GM06990 (cell line): ENCODE measurements around the gene TMEM207.
"Not testable (repeated sequence)": the region's sequence is repeated elsewhere in the genome, so short reads cannot be mapped to it uniquely, and the experiment has no call there.

Source experiments
- DNase-seq: peaks from one replicate; pipeline ENCODE4 v3.0.0-alpha.2; 2011; ENCODE audit not compliant: insufficient read length; ENCODE audit errors: extremely low read depth
- H3K27me3 ChIP-seq: replicated peaks from 2 replicates; pipeline ENCODE4 v1.6.0; 2011; ENCODE audit warnings: low read length; ENCODE audit not compliant: control insufficient read depth, insufficient read depth
- H3K36me3 ChIP-seq: 2 replicates; pipeline ENCODE4 v1.5.1; 2011; ENCODE audit warnings: low read length; ENCODE audit not compliant: control insufficient read depth, insufficient read depth
- H3K4me3 ChIP-seq: replicated peaks from 2 replicates; pipeline ENCODE4 v1.5.1; 2011; ENCODE audit warnings: low read depth, mild to moderate bottlenecking, control low read depth, low read length
- TF ChIP-seq, protein P1 (sequence below): IDR thresholded peaks from 2 replicates; pipeline ENCODE4 v1.5.1; 2011; ENCODE audit warnings: low read length, control low read depth, mild to moderate bottlenecking, inconsistent platforms; ENCODE audit not compliant: insufficient read depth, poor library complexity, severe bottlenecking

The TMEM207 gene

DNA sequence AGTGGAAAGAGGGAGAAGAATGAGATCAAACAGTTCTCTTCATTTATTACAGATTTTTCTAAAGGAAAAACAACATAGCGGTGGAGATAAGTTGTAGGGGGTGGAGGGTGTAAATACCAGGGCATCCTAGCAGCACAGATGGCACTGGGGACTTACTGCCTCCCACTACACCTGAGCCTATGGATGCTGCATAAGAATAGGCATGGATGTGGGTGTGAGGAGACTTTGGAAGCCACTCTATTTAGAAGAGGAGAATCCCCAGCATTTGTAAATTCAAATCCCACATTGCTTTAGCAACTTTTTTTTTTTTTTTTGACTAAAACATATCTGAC lies 36.8 kb upstream of the TMEM207 start:
- Histone ChIP-seq H3K36me3 (no peaks in the 10 kb centered on the region), H3K4me3 (no peak overlapping the region), H3K27me3 (no peaks in the 10 kb centered on the region)
- TF ChIP-seq, protein P1, sequence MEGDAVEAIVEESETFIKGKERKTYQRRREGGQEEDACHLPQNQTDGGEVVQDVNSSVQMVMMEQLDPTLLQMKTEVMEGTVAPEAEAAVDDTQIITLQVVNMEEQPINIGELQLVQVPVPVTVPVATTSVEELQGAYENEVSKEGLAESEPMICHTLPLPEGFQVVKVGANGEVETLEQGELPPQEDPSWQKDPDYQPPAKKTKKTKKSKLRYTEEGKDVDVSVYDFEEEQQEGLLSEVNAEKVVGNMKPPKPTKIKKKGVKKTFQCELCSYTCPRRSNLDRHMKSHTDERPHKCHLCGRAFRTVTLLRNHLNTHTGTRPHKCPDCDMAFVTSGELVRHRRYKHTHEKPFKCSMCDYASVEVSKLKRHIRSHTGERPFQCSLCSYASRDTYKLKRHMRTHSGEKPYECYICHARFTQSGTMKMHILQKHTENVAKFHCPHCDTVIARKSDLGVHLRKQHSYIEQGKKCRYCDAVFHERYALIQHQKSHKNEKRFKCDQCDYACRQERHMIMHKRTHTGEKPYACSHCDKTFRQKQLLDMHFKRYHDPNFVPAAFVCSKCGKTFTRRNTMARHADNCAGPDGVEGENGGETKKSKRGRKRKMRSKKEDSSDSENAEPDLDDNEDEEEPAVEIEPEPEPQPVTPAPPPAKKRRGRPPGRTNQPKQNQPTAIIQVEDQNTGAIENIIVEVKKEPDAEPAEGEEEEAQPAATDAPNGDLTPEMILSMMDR: no peak
- no peak for DNase-seq

DNA sequence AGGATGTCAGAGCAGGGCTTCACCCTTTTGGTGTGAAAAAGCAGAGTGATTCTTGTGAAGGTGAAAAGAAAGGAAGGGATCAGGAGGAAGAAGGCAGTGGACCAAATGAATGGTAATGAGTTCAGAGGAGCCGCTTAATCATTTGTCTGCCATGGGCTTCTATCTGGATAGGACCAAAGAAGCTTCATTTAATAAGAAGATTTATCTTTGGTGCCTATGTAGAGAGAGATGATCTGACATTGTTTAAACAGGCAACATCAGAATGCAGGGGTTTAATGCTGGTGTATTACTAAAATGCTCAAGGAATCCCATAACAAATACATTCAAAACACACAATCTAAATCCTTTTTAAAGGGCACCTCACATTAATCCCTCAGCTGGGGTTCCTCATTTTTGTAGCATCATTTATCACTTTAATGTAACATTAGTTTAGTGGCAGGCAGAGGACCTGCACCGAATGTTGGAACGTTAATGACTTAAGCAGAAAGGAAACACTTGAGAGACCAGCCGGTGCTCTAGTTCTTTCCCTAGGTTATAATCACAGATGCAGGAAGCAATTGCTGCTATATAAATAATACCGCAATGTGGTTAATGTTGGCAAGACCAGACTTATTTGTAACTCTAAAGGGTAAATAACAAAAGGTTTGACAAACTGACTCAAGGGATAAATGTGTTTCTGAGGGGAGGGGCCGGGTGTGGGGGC lies 36.3 kb upstream of the TMEM207 start:
- TF ChIP-seq, protein P1: no peak
- Histone ChIP-seq H3K27me3 (no peaks in the 10 kb centered on the region), H3K36me3 (no peaks in the 10 kb centered on the region), H3K4me3 (no peak overlapping the region)
- DNase-seq: no peak

DNA sequence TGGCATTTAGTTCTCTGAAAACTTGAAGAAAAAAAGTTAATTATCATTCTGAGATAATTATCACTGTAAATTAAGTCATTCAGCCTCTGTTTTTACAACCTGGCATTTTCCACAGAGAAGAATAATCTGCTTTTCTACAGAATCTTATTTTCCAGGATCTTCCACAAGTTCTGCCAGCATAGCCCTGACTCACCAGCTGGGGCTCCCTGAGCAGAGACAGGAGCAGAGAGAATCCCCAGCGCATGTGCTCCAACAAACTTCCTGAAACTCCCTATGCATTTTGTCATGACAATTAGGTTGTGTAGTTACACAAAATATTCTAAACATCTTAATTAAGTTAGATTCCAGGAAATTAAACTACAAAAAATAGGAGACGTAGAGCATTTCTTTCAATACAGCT lies 32.1 kb upstream of the TMEM207 start:
- DNase-seq: no peak

DNA sequence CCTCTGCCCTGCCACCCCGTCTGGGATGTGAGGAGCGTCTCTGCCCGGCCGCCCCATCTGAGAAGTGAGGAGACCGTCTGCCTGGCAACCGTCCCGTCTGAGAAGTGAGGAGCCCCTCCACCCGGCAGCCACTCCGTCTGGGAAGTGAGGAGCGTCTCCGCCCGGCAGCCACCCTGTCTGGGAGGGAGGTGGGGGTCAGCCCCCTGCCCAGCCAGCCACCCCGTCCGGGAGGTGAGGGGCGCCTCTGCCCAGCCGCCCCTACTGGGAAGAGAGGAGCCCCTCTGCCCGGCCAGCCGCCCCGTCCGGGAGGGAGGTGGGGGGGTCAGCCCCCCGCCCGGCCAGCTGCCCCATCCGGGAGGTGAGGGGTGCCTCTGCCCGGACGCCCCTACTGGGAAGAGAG lies 23.6 kb upstream of the TMEM207 start:
- H3K27me3 ChIP-seq, H3K4me3 ChIP-seq, H3K36me3 ChIP-seq, DNase-seq: not testable (repeated sequence)

More for the DNA sequence above, 32.1 kb upstream of the TMEM207 start:
- TF ChIP-seq, protein P1: no peak
- H3K27me3 ChIP-seq: no peaks in the 10 kb centered on the region
- no peaks in the 10 kb centered on the region for H3K36me3 ChIP-seq
- no peak overlapping the region for H3K4me3 ChIP-seq

DNA sequence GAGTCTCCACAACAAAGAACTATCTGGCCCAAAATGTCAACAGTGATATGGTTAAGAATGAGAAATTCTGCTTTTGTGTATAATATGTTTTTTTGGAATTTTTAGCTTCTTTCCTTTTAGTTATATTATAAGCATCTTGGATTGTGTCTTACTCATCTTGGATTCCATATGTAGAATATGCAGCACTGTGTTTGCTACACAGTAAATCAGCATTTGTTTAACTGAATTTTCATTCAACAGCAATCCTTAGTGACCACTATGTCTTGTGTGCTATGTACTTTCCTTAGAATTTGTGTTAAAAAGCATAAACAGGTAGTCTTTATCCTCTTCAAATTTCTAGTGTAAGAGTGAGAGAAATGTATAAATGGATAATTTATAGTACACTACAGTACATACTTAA lies 18.2 kb upstream of the TMEM207 start:
- no peak overlapping the region for H3K4me3 ChIP-seq
- H3K27me3 ChIP-seq: no peaks in the 10 kb centered on the region
- DNase-seq: no peak
- TF ChIP-seq, protein P1: no peak
- no peaks in the 10 kb centered on the region for H3K36me3 ChIP-seq

DNA sequence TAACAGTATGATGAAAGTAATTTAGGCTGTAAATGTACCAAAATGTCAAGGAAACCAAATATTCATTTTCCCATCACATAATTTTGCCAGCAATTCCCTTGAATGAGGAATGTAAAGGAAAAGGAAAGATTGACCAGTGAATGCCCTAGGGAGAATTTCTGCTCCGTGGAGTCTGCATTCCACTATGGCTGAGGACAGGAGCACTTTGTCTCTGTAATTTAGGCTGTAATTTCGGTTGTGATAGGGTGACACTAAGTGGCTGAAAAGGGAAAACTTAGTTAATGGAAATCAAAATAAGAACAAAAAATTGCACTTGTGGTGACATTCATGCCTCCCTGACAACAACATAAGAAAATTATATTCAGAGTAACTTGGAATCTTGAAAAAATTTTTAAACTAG lies 8.3 kb upstream of the TMEM207 start:
- H3K27me3 ChIP-seq: no peaks in the 10 kb centered on the region
- TF ChIP-seq, protein P1: no peak
- H3K36me3 ChIP-seq: no peaks in the 10 kb centered on the region
- no peak for DNase-seq
- no peak overlapping the region for H3K4me3 ChIP-seq
